ENCODE measurements around the gene TENT5C. TPM values are rescaled to one million over a fixed set of nuclear protein-coding genes. Genes with fewer than 3 reads are reported as not detected.

TENT5C gene
- total RNA-seq, 1 experiment from 2014 or later: 1.4 TPM

DNA sequence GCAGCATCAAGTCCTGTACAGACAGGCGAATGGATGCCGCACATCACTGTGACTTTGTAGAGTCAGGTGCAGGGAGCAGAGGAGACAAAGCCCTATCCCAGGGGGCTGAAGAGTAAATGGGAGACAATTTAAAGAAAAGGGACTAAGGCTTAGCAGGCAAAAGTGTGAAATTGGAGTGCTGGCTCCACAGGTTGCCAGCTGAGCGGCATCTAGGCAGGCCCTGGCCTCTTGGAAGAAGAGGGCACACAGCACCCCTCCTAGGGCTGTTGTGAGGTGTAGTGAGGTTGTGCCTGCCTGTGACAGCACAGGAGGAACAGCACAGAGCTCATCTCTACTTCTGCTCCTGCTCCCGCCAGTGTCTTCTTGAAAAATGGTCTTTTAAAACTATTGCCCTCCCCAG is 47.3 kb downstream of the TENT5C start:
- ChIA-PET POLR2A (no interaction called here), RAD21 (ENCODE audit: low non-redundant PET in 1 of 2, low total read pairs in 2 of 2, uncharacterized antibody in 2 of 2, unreplicated experiment in 2 of 2) (no interaction called here), CTCF (no interaction called here)
- Histone ChIP-seq H3K9ac (ENCODE audit: low read length) (no peak overlapping the region), H3K27me3 (ENCODE audit: insufficient read depth, low read length) (no peaks in the 10 kb centered on the region), H3K9me3 (ENCODE audit: control insufficient read depth in 1 of 2, insufficient read depth in 1 of 2, low read depth in 1 of 2, low read length in 2 of 2) (no peaks in the 10 kb centered on the region), H3K4me2 (ENCODE audit: low read length) (no peak overlapping the region), H3K79me2 (ENCODE audit: insufficient read depth, low read length) (no peaks in the 10 kb centered on the region), H3K4me3 (replicated peaks in 1 of 2; ENCODE audit: low read depth in 1 of 2, low read length in 2 of 2) (no peak overlapping the region), H3K9me2 (ENCODE audit: insufficient read depth) (no peaks in the 10 kb centered on the region), H2AFZ (ENCODE audit: low read depth, low read length, poor library complexity, severe bottlenecking) (no peak overlapping the region), H3K27ac (ENCODE audit: low read depth, low read length) (no peak overlapping the region), H3K36me3 (ENCODE audit: control insufficient read depth in 1 of 2, insufficient read depth in 2 of 2, low read length in 2 of 2) (no peaks in the 10 kb centered on the region), H4K20me1 (ENCODE audit: insufficient read depth) (no peaks in the 10 kb centered on the region), H3K4me1 (ENCODE audit: control insufficient read depth in 1 of 2, insufficient read depth in 2 of 2, low read length in 2 of 2) (peaks cover 5 to 10% of the 10 kb centered on the region in 2 experiments)
- DNase-seq (ENCODE audit: low read depth, low spot score): no peak
- ATAC-seq: no peak
- no TSS peak for BruUV-seq (replicated peaks)
- intact Hi-C loops (cut with micrococcal nuclease): no loop called here
- TF ChIP-seq POLR2AphosphoS5 (IDR thresholded peaks at IDR 0.05; ENCODE audit: low read depth, low read length) (no peak), CEBPB (IDR thresholded peaks at IDR 0.05; ENCODE audit: low read depth) (no peak), CBX3 (IDR thresholded peaks at IDR 0.05; ENCODE audit: low read depth) (no peak), EGR1 (IDR thresholded peaks at IDR 0.05; ENCODE audit: low read depth) (no peak), FOSL1 (IDR thresholded peaks at IDR 0.05; ENCODE audit: low read depth) (no peak), ZFX (IDR thresholded peaks at IDR 0.05) (no peak), SP1 (IDR thresholded peaks at IDR 0.05; ENCODE audit: low read depth) (no peak), ELF1 (IDR thresholded peaks at IDR 0.05; ENCODE audit: borderline replicate concordance, low read depth) (no peak), ZNF274 (IDR thresholded peaks at IDR 0.05; ENCODE audit: low read depth, low read length) (no peak), POLR2A (IDR thresholded peaks at IDR 0.05; ENCODE audit: borderline replicate concordance, extremely low read depth, insufficient read depth, insufficient read length) (no peak)
- TF ChIP-seq, protein P1, sequence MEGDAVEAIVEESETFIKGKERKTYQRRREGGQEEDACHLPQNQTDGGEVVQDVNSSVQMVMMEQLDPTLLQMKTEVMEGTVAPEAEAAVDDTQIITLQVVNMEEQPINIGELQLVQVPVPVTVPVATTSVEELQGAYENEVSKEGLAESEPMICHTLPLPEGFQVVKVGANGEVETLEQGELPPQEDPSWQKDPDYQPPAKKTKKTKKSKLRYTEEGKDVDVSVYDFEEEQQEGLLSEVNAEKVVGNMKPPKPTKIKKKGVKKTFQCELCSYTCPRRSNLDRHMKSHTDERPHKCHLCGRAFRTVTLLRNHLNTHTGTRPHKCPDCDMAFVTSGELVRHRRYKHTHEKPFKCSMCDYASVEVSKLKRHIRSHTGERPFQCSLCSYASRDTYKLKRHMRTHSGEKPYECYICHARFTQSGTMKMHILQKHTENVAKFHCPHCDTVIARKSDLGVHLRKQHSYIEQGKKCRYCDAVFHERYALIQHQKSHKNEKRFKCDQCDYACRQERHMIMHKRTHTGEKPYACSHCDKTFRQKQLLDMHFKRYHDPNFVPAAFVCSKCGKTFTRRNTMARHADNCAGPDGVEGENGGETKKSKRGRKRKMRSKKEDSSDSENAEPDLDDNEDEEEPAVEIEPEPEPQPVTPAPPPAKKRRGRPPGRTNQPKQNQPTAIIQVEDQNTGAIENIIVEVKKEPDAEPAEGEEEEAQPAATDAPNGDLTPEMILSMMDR (IDR thresholded peaks at IDR 0.05 in 2 of 3, conservative IDR thresholded peaks at IDR 0.05 in 1 of 3; ENCODE audit: borderline replicate concordance in 1 of 3, insufficient read depth in 1 of 3, low read depth in 2 of 3, low read length in 2 of 3): no peak
- TF ChIP-seq, protein P2, sequence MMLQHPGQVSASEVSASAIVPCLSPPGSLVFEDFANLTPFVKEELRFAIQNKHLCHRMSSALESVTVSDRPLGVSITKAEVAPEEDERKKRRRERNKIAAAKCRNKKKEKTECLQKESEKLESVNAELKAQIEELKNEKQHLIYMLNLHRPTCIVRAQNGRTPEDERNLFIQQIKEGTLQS (IDR thresholded peaks at IDR 0.05): no peak
- TF ChIP-seq, protein P3, sequence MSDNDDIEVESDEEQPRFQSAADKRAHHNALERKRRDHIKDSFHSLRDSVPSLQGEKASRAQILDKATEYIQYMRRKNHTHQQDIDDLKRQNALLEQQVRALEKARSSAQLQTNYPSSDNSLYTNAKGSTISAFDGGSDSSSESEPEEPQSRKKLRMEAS (IDR thresholded peaks at IDR 0.05): no peak
- TF ChIP-seq, protein P4, sequence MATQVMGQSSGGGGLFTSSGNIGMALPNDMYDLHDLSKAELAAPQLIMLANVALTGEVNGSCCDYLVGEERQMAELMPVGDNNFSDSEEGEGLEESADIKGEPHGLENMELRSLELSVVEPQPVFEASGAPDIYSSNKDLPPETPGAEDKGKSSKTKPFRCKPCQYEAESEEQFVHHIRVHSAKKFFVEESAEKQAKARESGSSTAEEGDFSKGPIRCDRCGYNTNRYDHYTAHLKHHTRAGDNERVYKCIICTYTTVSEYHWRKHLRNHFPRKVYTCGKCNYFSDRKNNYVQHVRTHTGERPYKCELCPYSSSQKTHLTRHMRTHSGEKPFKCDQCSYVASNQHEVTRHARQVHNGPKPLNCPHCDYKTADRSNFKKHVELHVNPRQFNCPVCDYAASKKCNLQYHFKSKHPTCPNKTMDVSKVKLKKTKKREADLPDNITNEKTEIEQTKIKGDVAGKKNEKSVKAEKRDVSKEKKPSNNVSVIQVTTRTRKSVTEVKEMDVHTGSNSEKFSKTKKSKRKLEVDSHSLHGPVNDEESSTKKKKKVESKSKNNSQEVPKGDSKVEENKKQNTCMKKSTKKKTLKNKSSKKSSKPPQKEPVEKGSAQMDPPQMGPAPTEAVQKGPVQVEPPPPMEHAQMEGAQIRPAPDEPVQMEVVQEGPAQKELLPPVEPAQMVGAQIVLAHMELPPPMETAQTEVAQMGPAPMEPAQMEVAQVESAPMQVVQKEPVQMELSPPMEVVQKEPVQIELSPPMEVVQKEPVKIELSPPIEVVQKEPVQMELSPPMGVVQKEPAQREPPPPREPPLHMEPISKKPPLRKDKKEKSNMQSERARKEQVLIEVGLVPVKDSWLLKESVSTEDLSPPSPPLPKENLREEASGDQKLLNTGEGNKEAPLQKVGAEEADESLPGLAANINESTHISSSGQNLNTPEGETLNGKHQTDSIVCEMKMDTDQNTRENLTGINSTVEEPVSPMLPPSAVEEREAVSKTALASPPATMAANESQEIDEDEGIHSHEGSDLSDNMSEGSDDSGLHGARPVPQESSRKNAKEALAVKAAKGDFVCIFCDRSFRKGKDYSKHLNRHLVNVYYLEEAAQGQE (IDR thresholded peaks at IDR 0.05; ENCODE audit: low read depth): no peak
